ENCODE data around the gene ARHGEF19.

- TF ChIP-seq, protein P1, sequence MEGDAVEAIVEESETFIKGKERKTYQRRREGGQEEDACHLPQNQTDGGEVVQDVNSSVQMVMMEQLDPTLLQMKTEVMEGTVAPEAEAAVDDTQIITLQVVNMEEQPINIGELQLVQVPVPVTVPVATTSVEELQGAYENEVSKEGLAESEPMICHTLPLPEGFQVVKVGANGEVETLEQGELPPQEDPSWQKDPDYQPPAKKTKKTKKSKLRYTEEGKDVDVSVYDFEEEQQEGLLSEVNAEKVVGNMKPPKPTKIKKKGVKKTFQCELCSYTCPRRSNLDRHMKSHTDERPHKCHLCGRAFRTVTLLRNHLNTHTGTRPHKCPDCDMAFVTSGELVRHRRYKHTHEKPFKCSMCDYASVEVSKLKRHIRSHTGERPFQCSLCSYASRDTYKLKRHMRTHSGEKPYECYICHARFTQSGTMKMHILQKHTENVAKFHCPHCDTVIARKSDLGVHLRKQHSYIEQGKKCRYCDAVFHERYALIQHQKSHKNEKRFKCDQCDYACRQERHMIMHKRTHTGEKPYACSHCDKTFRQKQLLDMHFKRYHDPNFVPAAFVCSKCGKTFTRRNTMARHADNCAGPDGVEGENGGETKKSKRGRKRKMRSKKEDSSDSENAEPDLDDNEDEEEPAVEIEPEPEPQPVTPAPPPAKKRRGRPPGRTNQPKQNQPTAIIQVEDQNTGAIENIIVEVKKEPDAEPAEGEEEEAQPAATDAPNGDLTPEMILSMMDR (IDR thresholded peaks at IDR 0.05), result no peak
- TF ChIP-seq POLR2AphosphoS5 (IDR thresholded peaks at IDR 0.05; ENCODE audit: low read depth, low read length) (no peak), TCF7L2 (IDR thresholded peaks at IDR 0.05; ENCODE audit: low read depth, low read length) (no peak)
- TF ChIP-seq, protein P2, sequence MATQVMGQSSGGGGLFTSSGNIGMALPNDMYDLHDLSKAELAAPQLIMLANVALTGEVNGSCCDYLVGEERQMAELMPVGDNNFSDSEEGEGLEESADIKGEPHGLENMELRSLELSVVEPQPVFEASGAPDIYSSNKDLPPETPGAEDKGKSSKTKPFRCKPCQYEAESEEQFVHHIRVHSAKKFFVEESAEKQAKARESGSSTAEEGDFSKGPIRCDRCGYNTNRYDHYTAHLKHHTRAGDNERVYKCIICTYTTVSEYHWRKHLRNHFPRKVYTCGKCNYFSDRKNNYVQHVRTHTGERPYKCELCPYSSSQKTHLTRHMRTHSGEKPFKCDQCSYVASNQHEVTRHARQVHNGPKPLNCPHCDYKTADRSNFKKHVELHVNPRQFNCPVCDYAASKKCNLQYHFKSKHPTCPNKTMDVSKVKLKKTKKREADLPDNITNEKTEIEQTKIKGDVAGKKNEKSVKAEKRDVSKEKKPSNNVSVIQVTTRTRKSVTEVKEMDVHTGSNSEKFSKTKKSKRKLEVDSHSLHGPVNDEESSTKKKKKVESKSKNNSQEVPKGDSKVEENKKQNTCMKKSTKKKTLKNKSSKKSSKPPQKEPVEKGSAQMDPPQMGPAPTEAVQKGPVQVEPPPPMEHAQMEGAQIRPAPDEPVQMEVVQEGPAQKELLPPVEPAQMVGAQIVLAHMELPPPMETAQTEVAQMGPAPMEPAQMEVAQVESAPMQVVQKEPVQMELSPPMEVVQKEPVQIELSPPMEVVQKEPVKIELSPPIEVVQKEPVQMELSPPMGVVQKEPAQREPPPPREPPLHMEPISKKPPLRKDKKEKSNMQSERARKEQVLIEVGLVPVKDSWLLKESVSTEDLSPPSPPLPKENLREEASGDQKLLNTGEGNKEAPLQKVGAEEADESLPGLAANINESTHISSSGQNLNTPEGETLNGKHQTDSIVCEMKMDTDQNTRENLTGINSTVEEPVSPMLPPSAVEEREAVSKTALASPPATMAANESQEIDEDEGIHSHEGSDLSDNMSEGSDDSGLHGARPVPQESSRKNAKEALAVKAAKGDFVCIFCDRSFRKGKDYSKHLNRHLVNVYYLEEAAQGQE (IDR thresholded peaks at IDR 0.05; ENCODE audit: insufficient read depth in 1 of 2, low read depth in 2 of 2, low read length in 1 of 2), result no peak
Measured at GRCh38 chr1:16168622-16169360, 43.7 kb downstream of the ARHGEF19 start.

Data from Panc1 (cell line).